Measurements from ENCODE around the gene KLF13. TPM values are rescaled to one million over a fixed set of nuclear protein-coding genes. Genes with fewer than 3 reads are reported as not detected.
A peak's percentile ranks its signal among the peaks of the same experiment; 100 is the strongest.
"Not testable (repeated sequence)": the region's sequence is repeated elsewhere in the genome, so short reads cannot be mapped to it uniquely, and the experiment has no call there.

KLF13 gene
- total and polyA plus RNA-seq, 2 donors (not counting 1 experiment from before 2014, with no cell fraction given): 65.5 to 140 TPM

- Histone ChIP-seq H3K4me3 (ENCODE audit: control extremely low read depth in 1 of 5, extremely low read depth in 1 of 5, insufficient read depth in 1 of 5, low read depth in 2 of 5, low read length in 4 of 5) (peak overlapping the region in 4 of 5 experiments; percentile 10 to 58 (median 34)), H2AFZ (ENCODE audit: insufficient read depth, low read depth, low read length, poor library complexity, severe bottlenecking) (no peak overlapping the region), H4K20me1 (ENCODE audit: control insufficient read depth, insufficient read depth, low read length, poor library complexity, severe bottlenecking) (peaks cover 60% of the 10 kb centered on the region), H3K27ac (ENCODE audit: low read length in 2 of 2) (peak overlapping the region; percentile 96 to 97), H3K27me3 (replicated peaks in 1 of 4; ENCODE audit: control extremely low read depth in 1 of 4, control insufficient read depth in 3 of 4, insufficient read depth in 4 of 4, low read length in 3 of 4) (no peaks in the 10 kb centered on the region), H3K4me1 (ENCODE audit: control insufficient read depth in 2 of 2, insufficient read depth in 2 of 2, low read length in 2 of 2) (peaks cover 99 to 100% of the 10 kb centered on the region in 2 donors), H3K9me3 (ENCODE audit: control extremely low read depth in 1 of 3, control insufficient read depth in 2 of 3, insufficient read depth in 1 of 3, low read length in 2 of 3) (no peaks in the 10 kb centered on the region), H3K79me2 (ENCODE audit: control insufficient read depth, insufficient read depth, low read length) (peaks cover 100% of the 10 kb centered on the region), H3K9ac (ENCODE audit: low read length) (peak overlapping the region; percentile 46), H3K4me2 (replicated peaks; ENCODE audit: low read depth, low read length, poor library complexity, severe bottlenecking) (peak overlapping the region; percentile 78), H3K36me3 (replicated peaks in 1 of 2; ENCODE audit: control extremely low read depth in 1 of 2, control insufficient read depth in 1 of 2, extremely low read depth in 1 of 2, insufficient read depth in 2 of 2, low read length in 1 of 2) (peaks cover 7 to 47% of the 10 kb centered on the region in 2 experiments)
- POLR2A ChIA-PET: interaction anchor here (0.6 to 2.7 kb wide), 9 partner anchors 8 to 139 kb away, joined by 3 to 11 read pairs (median 7); partner anchors contain the start of gene KLF13
- TF ChIP-seq, protein P1, sequence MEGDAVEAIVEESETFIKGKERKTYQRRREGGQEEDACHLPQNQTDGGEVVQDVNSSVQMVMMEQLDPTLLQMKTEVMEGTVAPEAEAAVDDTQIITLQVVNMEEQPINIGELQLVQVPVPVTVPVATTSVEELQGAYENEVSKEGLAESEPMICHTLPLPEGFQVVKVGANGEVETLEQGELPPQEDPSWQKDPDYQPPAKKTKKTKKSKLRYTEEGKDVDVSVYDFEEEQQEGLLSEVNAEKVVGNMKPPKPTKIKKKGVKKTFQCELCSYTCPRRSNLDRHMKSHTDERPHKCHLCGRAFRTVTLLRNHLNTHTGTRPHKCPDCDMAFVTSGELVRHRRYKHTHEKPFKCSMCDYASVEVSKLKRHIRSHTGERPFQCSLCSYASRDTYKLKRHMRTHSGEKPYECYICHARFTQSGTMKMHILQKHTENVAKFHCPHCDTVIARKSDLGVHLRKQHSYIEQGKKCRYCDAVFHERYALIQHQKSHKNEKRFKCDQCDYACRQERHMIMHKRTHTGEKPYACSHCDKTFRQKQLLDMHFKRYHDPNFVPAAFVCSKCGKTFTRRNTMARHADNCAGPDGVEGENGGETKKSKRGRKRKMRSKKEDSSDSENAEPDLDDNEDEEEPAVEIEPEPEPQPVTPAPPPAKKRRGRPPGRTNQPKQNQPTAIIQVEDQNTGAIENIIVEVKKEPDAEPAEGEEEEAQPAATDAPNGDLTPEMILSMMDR (IDR thresholded peaks at IDR 0.05): no peak
- no peak for TF ChIP-seq EZH2 (IDR thresholded peaks at IDR 0.05; ENCODE audit: borderline replicate concordance, insufficient read depth, low read depth, low read length, poor library complexity, severe bottlenecking)
- ATAC-seq (ENCODE audit: low read depth) (no peak), DNase-seq (no peak)
- intact Hi-C loops (cut with micrococcal nuclease): loop anchor here (1.0 kb wide), 3 partner anchors 7 to 25 kb away; no protein-coding TSS in a partner anchor
- WGBS (ENCODE audit: insufficient coverage): 22% methylated on average over 2 of the region's 4 CpGs
- no peaks in the 10 kb centered on the region for H3K27me3 Mint-ChIP-seq
- peak overlapping the region; percentile 88 for H3K4me3 Mint-ChIP-seq
- peak overlapping the region; percentile 96 for H3K27ac Mint-ChIP-seq
- H3K4me1 Mint-ChIP-seq: peaks cover 97% of the 10 kb centered on the region
- CTCF ChIA-PET: interaction anchor here (0.7 to 2.8 kb wide), 14 partner anchors 7 to 139 kb away, joined by 3 to 15 read pairs (median 4); partner anchors contain the start of gene KLF13
- H3K9me3 Mint-ChIP-seq (ENCODE audit: insufficient read depth): no peaks in the 10 kb centered on the region
Measured at GRCh38 chr15:31353931-31354330, 27.3 kb downstream of the KLF13 start.

DNA sequence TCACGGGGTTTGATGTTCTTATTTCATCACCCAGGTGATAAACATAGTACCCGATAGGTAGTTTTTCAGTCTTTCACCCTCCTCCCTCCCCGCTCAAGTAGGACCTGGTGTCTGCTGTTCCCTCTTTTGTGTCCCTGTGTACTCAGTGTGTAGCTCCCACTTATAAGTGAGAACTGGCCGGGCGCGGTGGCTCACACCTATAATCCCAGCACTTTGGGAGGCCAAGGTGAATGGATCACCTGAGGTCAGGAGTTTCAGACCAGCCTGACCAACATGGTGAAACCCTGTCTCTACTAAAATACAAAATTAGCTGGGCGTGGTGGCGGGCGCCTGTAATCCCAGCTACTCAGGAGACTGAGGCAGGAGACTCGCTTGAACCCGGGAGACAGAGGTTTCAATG, 29.5 kb downstream of the KLF13 start:
- Histone ChIP-seq H3K4me1 (ENCODE audit: control insufficient read depth in 2 of 2, insufficient read depth in 2 of 2, low read length in 2 of 2) (peaks cover 99 to 100% of the 10 kb centered on the region in 2 donors), H3K9ac (ENCODE audit: low read length) (peak overlapping the region; percentile 49), H3K4me2 (replicated peaks; ENCODE audit: low read depth, low read length, poor library complexity, severe bottlenecking) (peak overlapping the region; percentile 78), H3K36me3 (replicated peaks in 1 of 2; ENCODE audit: control extremely low read depth in 1 of 2, control insufficient read depth in 1 of 2, extremely low read depth in 1 of 2, insufficient read depth in 2 of 2, low read length in 1 of 2) (peaks cover 7 to 42% of the 10 kb centered on the region in 2 experiments), H3K27ac (ENCODE audit: low read length in 2 of 2) (peak overlapping the region; percentile 97 to 99), H3K79me2 (ENCODE audit: control insufficient read depth, insufficient read depth, low read length) (peaks cover 99% of the 10 kb centered on the region), H4K20me1 (ENCODE audit: control insufficient read depth, insufficient read depth, low read length, poor library complexity, severe bottlenecking) (peaks cover 39% of the 10 kb centered on the region)
- DNase-seq; H3K27me3 Mint-ChIP-seq; H2AFZ ChIP-seq (ENCODE audit: insufficient read depth, low read depth, low read length, poor library complexity, severe bottlenecking); H3K9me3 ChIP-seq (ENCODE audit: control extremely low read depth in 1 of 3, control insufficient read depth in 2 of 3, insufficient read depth in 1 of 3, low read length in 2 of 3); ATAC-seq (ENCODE audit: low read depth); H3K27me3 ChIP-seq (replicated peaks in 1 of 4; ENCODE audit: control extremely low read depth in 1 of 4, control insufficient read depth in 3 of 4, insufficient read depth in 4 of 4, low read length in 3 of 4); H3K4me3 ChIP-seq (ENCODE audit: control extremely low read depth in 1 of 5, extremely low read depth in 1 of 5, insufficient read depth in 1 of 5, low read depth in 2 of 5, low read length in 4 of 5); intact Hi-C loops (cut with micrococcal nuclease); H3K9me3 Mint-ChIP-seq (ENCODE audit: insufficient read depth): not testable (repeated sequence)
- Mint-ChIP-seq H3K4me1 (peaks cover 95% of the 10 kb centered on the region), H3K4me3 (peak overlapping the region; percentile 80), H3K27ac (peak overlapping the region; percentile 82)
- CTCF ChIA-PET: interaction anchor here (1.0 to 14.4 kb wide), 8 partner anchors 11 to 141 kb away, joined by 3 to 133 read pairs (median 8); no protein-coding TSS in a partner anchor
- POLR2A ChIA-PET: interaction anchor here (0.7 kb wide), 1 partner anchor 39 kb away, joined by 6 read pairs; no protein-coding TSS in a partner anchor
- 89% methylated on average over 9 of the region's 11 CpGs for WGBS (ENCODE audit: insufficient coverage)

All from B cell (primary cell).